ENCODE data around the gene SHD.
"Not testable (repeated sequence)": the region's sequence is repeated elsewhere in the genome, so short reads cannot be mapped to it uniquely, and the experiment has no call there.

Gene SHD, protein sequence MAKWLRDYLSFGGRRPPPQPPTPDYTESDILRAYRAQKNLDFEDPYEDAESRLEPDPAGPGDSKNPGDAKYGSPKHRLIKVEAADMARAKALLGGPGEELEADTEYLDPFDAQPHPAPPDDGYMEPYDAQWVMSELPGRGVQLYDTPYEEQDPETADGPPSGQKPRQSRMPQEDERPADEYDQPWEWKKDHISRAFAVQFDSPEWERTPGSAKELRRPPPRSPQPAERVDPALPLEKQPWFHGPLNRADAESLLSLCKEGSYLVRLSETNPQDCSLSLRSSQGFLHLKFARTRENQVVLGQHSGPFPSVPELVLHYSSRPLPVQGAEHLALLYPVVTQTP

DNA sequence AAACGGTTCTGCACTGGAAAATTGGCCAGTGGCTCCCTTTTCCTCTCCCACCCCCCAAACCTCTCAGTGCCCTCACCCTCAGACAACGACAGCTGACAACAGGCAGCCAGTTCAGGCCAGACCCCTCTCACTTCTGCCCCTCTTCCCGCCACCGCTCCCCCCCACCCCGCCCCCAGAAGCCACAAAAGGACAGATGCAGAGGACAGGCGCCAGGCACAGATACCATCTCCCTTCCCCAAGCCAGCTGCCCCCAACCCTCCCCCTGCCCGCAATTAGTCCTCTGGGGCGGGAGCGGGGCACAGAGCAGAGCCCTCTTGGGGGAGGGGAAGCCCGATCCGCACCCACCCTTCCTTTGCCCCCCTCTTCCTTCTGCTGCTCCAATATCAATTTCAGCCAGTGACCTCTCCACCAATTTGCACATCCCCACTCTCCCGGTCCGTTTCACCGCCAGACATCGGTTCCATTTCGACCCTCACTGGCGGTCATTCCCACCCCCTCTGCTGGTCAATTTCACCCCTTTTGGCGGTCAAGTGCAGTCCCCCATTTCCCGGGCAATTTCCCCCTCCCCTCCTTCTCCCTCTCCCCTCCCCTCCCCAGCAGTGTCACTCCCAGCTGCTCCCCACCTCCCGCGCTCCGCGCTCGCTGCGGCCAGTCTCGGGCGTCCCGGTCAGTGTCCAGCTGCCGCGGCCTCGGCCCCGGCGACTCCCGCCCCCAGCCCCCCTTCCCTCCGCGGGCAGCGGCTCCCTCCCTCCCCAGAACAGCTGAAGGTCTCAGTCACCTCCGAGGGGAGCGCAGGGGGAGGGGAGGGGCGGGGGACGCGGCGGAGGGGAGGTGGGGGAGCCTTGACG is at the start of gene SHD:
TSS of gene SHD (plus strand) at position 848 of the 848 bp plus-strand sequence. CDS start 798 bp downstream, outside the sequence.
- DNase-seq: no peak

DNA sequence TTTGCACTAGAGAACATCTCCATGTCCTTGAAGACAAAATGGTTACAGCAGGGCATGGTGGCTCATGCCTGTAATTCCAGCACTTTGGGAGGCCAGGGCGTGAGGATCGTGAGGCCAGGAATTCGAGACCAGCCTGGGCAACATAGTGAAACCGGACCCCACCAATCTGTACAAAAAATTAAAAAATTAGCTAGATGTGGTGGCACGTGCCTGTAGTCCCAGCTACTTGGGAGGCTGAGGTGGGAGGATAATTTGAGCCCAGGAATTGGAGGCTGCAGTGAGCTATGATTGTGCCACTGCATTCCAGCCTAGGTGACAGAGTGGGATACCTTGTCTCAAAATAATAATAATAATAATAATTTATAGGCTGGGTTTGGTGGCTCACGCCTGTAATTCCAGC is 48.8 kb upstream of the SHD start:
- not testable (repeated sequence) for DNase-seq

DNA sequence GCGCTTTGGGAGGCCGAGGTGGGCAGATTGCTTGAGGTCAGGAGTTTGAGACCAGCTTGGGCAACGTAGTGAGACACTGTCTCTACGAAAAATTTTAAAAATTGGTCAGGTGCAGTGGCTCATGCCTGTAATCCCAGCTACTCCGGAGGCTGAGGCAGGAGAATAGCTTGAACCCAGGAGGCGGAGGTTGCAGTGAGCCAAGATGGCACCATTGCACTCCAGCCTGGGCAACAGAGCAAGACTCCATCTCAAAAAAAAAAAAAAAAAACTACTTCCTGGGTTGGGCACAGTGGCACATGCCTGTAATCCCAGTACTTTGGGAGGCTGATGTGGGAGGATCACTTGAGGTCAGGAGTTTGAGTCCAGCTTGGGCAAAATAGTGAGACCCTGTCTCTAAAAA is 47.5 kb upstream of the SHD start:
- not testable (repeated sequence) for DNase-seq

DNA sequence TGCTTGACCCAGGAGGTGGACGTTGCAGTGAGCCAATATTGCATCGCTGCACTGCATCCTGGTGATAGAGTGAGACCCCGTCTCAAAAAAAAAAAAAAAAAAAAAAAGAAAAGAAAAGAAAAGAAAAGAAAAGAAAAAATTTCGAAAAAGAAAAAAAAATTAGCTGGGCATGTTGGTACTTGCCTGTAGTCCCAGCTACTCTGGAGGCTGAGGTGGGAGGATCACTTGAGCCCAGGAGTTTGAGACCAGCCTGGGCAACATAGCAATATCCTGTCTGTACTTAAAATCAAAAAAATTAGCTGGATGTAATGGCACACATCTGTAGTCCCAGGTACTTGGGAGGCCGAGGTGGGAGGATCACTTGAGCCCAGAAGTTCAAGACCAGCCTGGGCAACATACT is 46.9 kb upstream of the SHD start:
- not testable (repeated sequence) for DNase-seq

DNA sequence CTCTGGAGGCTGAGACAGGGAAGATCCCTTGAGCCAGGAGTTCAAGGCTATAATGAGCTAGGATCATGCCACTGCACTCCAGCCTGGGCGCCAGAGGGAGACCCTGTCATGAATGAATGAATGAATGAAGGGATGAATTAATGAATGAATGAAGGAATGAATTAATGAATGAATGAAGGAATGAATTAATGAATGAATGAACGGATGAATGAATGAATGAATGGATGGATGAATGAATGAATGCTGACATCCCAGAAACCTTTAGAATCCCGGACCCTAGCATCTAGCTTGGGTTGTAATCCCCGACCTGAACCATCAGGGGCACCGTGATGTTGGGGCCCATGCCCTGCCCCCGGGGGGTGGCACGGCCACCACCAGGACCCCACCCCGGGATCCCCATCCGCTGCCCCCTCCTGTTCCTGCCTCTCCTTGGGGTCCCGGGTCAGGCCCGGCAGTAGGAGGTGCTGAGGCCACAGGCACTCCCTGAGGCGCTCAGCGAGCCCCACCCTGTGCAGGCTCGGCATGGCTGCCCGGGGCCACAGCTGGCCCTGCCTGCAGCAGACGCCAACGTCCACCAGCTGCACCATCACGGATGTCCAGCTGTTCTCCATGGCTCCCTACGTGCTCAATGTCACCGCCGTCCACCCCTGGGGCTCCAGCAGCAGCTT is 46.3 kb upstream of the SHD start:
- no peak for DNase-seq

DNA sequence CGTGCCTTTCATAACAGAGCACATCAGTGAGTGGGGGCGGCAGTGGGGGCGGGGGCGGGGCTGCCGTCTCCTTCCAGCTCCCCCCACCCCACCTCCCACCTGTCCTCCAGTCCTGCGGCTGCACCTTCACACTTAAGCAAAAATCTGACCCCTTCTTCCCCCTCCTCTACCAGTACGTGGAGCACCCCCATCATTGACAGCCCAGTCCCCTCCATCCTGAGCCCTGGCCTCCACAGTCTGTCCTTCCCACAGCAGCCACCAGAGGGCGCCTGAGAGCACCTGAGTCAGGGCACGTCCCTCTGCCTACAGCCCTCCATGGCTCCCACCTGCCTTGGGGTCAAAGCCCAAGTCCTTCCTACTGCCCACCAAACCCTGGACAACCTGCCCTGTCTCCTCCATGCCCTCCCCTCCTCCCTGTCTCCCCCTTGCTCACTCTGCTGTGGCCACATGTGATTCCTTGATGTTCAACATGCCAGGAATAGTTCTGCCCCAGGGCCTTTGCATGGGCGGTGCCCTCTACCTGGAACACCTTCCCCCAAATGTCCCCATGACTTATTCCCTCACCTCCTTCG is 45.7 kb upstream of the SHD start:
- peak; percentile 46 for DNase-seq

DNA sequence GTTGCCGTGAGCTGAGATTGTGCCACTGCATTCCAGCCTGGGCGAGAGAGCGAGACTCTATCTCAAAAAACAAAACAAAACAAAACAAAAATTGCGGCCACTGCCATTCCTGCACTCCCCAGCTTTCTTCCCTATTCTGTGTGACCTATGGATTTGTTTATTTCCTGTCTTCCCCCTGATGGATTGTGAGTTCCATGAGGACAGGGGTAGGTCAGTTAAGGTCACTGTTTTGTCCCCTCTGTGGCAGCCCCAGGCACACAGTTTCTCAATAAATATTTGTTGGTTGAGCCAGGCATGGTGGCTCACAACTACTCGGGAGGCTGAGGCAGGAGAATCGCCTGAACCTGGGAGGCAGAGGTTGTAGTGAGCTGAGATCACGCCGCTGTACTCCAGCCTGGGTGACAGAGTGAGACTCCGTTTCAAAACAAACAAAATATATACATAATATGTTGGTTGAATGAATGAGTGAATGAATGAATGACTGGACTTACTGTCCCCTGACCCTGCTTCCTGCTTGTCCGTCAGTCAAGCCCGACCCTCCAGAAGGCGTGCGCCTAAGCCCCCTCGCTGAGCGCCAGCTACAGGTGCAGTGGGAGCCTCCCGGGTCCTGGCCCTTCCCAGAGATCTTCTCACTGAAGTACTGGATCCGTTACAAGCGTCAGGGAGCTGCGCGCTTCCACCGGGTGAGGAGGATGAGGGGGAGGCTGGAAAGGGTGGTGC is 44.8 kb upstream of the SHD start:
- no peak for DNase-seq

DNA sequence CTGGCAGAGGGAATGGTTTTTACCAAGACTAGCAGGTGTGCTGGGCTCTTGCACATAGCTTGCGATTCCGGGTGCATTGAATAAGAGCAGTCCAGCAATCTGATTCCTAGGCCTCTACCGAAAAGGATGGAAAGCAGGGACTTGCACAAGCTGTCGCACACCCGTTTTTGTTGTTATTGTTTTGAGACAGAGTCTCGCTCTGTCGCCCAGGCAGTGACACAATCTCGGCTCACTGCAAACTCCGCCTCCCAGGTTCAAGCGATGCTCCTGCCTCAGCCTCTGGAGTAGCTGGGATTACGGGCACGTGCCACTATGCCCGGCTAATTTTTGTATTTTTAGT is 44.2 kb upstream of the SHD start:
- DNase-seq: no peak

DNA sequence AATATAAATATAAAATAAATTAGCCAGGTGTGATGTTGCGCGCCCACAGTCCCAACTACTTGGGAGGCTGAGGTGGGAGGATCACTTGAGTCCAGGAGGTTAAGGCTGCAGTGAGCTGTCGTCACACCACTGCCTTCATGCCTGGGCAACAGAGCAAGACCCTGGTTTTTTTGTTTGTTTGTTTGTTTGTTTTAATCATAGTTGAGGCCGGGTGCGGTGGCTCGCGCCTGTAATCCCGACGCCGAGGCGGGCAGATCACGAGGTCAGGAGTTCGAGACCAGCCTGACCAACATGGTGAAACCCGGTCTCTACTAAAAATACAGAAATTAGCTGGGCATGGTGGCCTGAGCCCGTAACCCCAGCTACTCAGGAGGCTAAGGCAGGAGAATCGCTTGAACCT is 41.6 kb upstream of the SHD start:
- DNase-seq: not testable (repeated sequence)

DNA sequence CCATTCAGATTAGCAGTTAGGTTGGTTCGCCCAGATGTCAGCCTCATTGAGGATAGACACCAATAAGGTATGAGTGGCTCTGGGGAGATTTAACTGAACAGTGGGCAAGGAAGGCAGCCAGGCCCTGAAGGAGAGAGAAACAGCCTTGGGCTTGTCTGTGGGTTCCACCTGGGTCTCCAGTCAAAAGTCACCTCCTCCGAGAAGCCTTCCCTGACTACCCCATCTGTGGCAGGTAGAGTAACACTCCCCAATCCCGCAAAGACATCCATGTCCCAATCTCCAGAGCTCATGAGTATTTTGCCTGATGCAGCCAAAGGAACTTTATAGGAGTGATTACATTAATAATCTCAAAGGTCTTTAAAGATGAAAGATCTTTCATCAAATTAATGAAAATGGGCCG is 40.2 kb upstream of the SHD start:
- DNase-seq: no peak

DNA sequence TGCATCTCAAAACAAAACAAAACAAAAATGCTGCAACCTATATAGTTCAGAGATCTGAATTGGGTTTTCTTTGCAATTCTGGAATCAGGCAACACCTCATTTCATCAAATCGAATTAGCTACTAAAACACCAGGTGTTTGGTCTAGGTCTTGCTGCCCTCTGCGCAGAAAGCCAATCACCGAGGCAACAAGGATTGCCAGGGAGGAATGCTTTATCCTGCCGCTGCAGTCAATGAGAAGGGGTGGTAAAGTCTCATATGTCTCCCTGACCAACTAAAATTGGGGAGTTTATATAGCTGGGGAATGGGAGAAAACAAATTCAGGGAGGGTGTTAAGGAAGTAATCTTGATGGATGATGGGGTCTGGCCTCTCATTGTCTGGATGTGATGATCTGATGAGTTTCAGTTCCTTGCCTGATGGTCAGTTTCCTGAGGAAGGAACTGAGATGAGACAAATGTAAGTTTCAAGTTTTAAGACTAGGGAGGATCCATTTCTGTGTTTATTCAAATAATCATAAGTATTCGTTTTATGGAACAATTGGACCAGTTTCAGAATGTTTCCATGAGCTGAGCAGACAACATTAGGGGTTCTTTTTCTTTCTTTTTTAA is 37.1 kb upstream of the SHD start:
- DNase-seq: no peak

DNA sequence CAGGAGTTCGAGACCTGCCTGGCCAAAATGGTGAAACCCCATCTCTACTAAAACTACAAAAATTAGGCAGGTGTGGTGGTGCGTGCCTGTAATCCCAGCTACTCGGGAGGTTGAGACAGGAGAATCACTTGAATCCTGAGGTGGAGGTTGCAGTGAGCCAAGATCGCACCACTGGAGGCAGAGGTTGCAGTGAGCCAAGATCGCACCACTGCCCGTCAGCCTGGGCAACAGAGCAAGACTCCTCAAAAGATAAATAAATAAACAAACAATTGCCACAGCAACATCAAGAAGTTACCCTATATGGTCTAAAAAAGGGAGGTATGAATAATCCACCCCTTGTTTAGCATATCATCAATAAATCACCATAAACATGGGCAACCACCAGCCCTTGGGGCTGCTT is 33.1 kb upstream of the SHD start:
- not testable (repeated sequence) for DNase-seq

DNA sequence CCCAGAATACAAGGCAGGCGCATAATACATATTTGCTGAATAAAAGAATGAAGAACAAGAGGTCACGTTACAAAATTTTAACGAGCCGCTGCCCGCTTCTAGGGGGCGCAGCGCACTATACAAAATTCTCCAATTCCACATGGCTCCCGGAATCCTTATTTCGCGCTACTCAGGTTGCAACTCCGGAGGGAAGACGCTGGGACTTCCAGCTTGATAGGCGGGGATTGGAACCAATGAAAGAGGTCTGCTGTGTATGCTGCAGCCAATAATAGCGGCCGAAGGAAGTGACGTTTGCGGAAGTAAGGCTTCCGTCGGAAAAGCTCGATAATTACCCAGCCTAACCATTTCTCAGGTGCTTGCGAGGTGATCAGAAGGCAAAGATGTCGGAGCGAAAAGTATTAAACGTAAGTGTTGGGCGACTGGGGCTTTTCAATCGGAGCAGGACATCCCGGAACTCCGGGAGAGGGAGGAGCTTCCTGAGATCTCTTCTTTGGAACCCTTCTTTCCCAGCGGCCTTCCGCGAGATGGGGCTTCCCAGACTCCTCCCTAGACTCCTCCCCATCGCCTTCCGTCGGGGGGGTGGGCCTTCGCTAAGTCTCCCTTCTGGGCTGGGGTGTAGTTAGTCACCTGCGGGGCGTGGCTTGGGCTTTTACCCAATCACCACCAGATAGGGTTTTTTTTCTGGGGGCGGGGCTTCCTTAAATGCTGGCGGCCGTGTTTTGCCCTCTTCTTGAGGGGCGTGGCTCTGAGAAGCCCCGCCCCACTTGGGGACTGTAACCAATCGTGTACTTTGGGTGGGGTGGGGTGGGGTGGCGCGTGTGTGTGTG is 32.1 kb upstream of the SHD start, which contains the start of gene YJU2:
TSS of gene YJU2 (plus strand) at position 314 of the 827 bp plus-strand sequence. CDS start at position 381, 67 bp downstream.
- peak; percentile 96 for DNase-seq

DNA sequence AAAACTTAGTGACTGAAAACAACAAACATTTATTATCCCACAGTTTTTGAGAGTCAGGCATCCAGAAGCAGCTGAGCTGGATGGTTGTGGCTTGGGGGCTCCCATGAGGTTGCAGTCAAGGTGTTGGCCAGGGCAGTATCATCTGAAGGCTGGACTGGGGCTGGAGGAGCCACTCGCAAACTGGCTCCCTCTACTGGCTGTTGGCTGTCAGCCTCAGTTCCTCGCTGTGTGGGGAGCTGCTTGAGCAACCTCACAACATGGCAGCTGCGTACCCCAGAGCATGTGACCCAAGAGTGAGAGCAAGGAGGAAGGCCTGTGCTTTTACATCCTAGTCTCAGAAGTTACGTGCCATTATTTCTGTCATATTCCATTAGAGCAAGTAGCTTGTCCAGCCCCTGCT is 22.5 kb upstream of the SHD start:
- DNase-seq: no peak

DNA sequence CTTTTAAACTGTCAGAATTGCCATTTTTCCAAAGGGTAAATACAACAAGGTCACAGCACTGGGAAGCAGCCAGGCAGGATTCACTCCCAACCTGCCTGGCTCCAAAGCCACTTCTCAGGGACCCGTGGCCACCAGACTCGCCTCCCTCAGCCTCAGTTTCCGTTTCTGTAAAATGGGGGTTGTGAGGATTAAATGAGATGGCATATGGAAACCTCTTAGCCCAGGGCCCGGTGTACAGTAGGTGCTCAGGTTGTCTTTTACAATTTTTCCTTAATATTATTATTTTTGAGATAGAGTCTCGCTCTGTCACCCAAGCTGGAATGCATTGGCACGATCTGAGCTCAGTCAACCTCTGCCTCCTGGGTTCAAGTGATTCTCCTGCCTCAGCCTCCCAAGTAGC is 22.0 kb upstream of the SHD start:
- no peak for DNase-seq

DNA sequence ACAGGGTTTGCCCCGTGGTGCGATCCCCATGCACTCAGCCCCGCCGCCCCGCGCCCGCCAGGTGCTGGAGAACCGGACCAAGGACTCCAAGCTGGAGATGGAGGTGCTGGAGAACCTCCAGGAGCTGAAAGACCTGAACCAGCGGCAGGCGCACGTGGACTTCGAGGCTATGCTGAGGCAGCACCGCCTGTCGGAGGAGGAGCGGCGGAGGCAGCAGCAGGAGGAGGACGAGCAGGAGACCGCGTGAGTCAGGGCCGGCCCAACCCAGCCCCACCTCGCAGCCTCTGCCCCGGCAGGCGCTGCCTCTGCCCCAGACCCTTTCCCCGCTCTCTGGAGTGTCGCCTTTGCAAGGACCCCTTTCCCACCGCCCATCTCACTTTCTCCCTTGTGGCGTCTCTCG is 20.9 kb upstream of the SHD start:
- no peak for DNase-seq

DNA sequence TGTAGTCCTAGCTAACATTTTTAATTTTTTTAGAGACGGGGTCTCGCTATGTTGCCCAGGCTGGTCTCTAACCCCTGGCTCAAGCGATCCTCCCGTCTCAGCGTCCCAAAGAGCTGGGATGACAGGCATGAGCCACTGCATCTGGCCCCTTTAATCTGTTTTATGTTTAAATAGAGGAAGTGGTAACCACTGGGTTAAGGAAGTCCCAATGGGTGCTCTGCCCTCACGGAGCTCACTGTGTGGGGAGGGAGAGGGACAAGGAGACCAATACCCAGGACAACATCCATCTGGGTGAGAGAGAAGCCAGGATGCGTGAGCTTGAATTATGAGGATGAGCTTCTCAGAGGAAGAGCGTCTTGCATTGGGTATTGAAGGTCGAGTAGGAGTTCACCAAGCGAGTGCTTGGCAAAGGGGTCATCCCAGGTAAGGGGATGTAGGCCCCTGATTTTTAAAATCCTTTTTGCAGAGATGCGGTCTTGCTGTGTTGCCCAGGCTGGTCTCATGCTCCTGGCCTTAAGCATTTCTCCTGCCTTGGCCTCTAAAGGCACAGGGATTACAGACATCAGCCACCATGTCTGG is 18.4 kb upstream of the SHD start:
- DNase-seq: no peak

DNA sequence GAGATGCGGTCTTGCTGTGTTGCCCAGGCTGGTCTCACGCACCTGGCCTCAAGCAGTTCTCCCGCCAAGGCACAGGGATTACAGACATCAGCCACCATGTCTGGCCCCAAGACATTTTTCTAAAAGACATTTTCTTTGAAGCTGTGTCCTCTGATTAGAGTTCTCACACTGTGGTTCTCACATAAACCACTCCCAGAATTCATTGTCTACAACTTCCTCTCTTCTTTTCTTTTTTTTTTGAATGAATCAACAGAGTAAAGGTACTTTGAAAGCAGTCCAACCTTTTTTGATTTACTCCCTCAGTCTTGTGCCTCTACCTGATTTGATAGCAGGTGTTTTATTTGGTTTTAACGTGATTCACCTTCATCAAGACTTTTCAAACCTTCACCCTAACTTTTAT is 14.3 kb upstream of the SHD start:
- DNase-seq: no peak

DNA sequence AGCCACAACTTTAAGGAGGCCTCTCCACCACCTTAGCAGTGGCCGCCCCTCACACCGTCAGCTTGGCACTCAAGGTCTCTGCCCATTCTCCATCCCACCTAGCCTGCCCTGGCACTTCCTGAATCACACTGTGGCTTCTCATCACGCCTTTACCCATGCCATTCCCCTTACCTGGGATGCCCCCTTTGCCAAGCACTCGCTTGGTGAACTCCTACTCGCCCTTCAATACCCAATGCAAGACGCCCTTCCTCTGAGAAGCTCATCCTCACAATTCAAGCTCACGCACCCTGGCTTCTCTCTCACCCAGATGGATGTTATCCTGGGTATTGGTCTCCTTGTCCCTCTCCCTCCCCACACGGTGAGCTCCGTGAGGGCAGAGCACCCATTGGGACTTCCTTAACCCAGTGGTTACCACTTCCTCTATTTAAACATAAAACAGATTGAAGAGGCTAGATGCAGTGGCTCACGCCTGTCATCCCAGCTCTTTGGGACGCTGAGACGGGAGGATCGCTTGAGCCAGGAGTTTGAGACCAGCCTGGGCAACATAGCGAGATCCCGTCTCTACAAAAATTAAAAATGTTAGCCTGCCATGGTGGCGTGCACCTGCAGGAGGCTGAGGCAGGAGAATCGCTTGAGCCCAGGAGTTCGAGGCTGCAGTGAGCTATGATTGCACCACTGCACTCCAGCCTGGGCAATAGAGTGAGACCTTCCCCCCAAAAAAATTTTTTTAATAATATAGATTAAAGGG is 12.6 kb upstream of the SHD start:
- no peak for DNase-seq

Data from activated CD4-positive, alpha-beta T cell treated with anti-CD3 and anti-CD28 coated beads for 1 hour (primary cell).